Measurements from ENCODE around the gene C1QC.

The C1QC gene

DNA sequence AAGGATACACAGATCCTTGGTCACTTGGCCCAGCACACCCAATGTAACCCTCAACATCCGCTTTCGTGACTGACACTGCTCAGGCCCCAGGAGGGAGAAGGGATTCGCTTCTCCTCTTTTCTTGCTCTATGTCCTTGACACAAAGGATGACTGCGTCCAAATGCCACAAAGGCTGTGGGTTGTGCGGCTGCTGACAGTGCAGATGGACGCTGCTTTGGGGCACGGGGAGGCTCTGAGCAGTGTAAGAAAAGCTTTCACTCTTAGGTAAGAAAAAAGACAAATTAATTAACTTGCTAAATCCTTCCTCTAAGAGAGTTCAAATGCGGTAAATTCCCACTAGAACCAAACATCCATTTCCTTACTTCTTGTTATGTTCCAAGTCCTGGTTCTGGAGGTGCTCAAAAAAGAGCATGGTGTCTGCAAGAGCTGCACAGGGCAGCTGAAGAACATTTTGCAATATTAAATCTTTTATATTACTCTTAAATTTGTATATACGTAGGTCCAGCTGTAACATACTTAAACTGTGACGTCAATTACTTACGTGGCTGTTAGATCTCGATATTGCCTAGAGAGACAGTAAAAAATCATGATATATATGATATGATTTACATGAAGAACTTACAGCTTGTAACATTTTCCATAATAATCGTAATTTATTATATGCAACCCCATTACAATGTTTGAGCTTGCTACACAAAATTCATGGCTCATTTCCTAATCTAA, 47.8 kb downstream of the C1QC start:
- Histone ChIP-seq H3K27me3 (ENCODE audit: control insufficient read depth, insufficient read depth, low read length) (no peaks in the 10 kb centered on the region), H3K36me3 (ENCODE audit: control insufficient read depth, insufficient read depth, low read length) (no peaks in the 10 kb centered on the region), H3K4me3 (ENCODE audit: low read depth, low read length) (no peak overlapping the region), H3K9ac (ENCODE audit: low read depth, low read length) (no peak overlapping the region), H3K9me3 (ENCODE audit: control insufficient read depth, insufficient read depth, low read length) (no peaks in the 10 kb centered on the region), H3K4me1 (ENCODE audit: control insufficient read depth, insufficient read depth, low read length) (no peaks in the 10 kb centered on the region)

DNA sequence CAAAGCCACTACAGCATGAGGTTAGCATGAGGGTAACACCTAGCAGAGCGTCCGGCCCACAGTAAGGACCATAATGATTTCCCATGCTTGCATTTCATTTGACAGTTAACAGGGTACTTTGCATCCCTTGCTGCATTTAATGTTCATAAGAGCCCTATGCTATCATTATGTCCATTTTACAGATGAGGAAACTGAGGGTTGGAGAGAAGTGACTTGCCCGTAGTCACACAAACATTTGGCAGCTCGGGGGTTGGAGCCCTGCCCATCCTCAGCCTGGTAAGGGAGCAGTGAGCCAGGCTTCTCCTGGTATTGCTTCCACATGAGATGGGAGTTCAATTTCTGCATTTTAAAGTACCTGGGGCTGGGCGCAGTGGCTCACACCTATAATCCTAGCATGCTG, 50.7 kb downstream of the C1QC start:
- no peak overlapping the region for H3K9ac ChIP-seq (ENCODE audit: low read depth, low read length)
- no peaks in the 10 kb centered on the region for H3K9me3 ChIP-seq (ENCODE audit: control insufficient read depth, insufficient read depth, low read length)
- no peaks in the 10 kb centered on the region for H3K27me3 ChIP-seq (ENCODE audit: control insufficient read depth, insufficient read depth, low read length)
- no peak overlapping the region for H3K4me3 ChIP-seq (ENCODE audit: low read depth, low read length)
- no peaks in the 10 kb centered on the region for H3K36me3 ChIP-seq (ENCODE audit: control insufficient read depth, insufficient read depth, low read length)
- H3K4me1 ChIP-seq (ENCODE audit: control insufficient read depth, insufficient read depth, low read length), result no peaks in the 10 kb centered on the region

DNA sequence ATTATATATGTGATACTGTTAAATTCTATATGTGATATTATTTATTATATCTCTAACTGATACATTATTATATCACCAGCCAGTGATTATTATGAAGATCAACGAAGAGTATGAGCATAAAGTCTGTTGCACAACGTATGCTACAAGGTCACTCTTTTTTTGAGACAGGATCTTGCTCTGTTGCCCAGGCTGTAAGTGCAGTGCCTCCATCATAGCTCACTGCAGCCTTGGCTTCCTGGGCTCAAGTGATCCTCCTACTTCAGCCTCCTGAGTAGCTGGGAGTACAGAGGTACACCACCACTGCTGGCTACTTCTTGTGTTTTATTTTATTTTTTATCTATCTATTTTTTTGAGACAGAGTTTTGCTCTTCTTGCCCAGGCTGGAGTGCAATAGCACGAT, 53.2 kb downstream of the C1QC start:
- Histone ChIP-seq H3K4me3 (ENCODE audit: low read depth, low read length) (no peak overlapping the region), H3K36me3 (ENCODE audit: control insufficient read depth, insufficient read depth, low read length) (no peaks in the 10 kb centered on the region), H3K9ac (ENCODE audit: low read depth, low read length) (no peak overlapping the region), H3K27me3 (ENCODE audit: control insufficient read depth, insufficient read depth, low read length) (no peaks in the 10 kb centered on the region), H3K9me3 (ENCODE audit: control insufficient read depth, insufficient read depth, low read length) (no peaks in the 10 kb centered on the region), H3K4me1 (ENCODE audit: control insufficient read depth, insufficient read depth, low read length) (no peaks in the 10 kb centered on the region)

Data from iPS-15b (cell line).